ENCODE results near the gene ESRP2.
A peak's percentile ranks its signal among the peaks of the same experiment; 100 is the strongest.

The ESRP2 gene

GRCh38 chr16:68227850-68228553 is 7.9 kb downstream of the ESRP2 start:
- intact Hi-C loops (cut with DNase I), result loop anchor here (10.0 kb wide), 1 partner anchor 233 kb away; the partner anchor contains the start of gene DPEP2
- DNase-seq, result peak in 1 of 10 donors; percentile 66

DNA sequence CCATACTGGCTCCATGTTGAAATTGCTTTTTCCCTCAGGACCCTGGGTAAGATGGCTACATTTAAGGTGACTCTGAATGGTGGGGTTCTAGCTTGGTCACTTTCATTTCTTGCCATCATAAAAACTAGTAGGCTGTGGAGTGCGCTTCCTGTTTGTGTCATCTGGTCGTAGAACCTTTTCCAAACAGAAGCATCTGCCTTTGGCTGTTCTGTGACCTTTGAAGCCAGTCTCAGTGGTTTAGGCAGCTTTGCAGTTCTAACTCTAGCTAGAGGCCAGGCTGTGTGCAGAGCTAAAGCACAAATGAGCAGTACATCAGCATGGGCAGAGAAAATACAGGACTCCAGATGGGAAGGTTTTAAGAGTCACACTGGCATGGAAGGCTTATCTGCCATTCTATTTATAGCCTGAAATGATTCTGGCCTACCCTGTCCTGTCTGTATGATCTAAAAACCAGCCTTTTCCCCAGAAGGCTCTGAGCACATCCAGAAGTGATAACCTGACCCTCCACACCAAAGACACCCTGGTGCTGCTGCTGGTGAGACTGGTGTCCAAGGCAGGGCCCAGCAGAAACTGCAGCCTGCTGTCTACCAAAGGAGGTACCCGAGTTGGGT is 8.6 kb downstream of the ESRP2 start:
- DNase-seq, result peak in 1 of 10 donors; percentile 52
- intact Hi-C loops (cut with DNase I), result loop anchor here (10.0 kb wide), 1 partner anchor 232 kb away; the partner anchor contains the start of gene DPEP2

DNA sequence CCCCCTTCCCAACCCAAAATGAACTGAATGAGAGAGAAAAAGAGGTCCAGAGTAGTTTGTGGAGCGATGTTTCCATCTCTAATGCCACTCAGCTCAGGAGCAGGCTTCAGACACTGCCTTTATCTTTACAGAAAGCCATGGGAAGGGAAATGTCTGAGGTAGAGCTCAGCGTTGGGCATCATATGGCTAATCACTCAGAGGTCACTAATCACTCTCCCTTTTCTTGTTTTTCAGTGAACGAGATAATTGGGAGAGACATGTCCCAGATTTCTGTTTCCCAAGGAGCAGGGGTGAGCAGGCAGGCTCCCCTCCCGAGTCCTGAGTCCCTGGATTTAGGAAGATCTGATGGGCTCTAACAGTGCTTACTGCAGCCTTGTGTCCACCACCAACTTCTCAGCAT is 9.8 kb downstream of the ESRP2 start:
- intact Hi-C loops (cut with DNase I), result loop anchor here (10.0 kb wide), 1 partner anchor 231 kb away; the partner anchor contains the start of gene DPEP2

DNA sequence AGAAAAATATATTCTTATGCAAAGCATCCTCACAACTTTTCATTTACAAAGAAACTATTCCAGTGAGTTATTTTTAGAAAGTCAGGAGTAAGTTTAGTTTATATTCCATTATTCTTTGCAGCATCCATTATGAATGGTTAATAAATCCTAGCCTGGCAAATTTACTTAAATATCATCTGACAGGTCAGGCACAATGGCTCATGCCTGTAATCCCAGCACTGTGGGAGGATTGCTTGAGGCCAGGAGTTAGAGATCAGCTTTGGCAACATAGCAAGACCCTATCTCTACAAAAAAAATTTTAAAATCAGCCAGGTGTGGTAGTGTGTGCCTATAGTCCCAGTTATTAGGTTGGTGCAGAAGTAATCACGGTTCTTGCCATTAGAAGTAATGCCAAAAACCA is 12.9 kb downstream of the ESRP2 start:
- intact Hi-C loops (cut with DNase I), result loop anchor here (10.0 kb wide), 1 partner anchor 228 kb away; the partner anchor contains the start of gene DPEP2
- no peak for DNase-seq

More for the DNA sequence above, 9.8 kb downstream of the ESRP2 start:
- DNase-seq, result no peak

GRCh38 chr16:68219725-68220351 is 16.1 kb downstream of the ESRP2 start:
- intact Hi-C loops (cut with DNase I), result loop anchor here (10.0 kb wide), 1 partner anchor 225 kb away; the partner anchor contains the start of gene DPEP2

GRCh38 chr16:68217506-68217905 is 18.4 kb downstream of the ESRP2 start:
- intact Hi-C loops (cut with DNase I), result no loop called here
- no peak for DNase-seq

More at GRCh38 chr16:68219725-68220351, 16.1 kb downstream of the ESRP2 start:
- no peak for DNase-seq

- intact Hi-C loops (cut with DNase I), result no loop called here
- DNase-seq, result no peak
Observed at GRCh38 chr16:68216240-68216639, 19.7 kb downstream of the ESRP2 start.

GRCh38 chr16:68215302-68215701 is 20.6 kb downstream of the ESRP2 start:
- intact Hi-C loops (cut with DNase I), result no loop called here
- no peak for DNase-seq

DNA sequence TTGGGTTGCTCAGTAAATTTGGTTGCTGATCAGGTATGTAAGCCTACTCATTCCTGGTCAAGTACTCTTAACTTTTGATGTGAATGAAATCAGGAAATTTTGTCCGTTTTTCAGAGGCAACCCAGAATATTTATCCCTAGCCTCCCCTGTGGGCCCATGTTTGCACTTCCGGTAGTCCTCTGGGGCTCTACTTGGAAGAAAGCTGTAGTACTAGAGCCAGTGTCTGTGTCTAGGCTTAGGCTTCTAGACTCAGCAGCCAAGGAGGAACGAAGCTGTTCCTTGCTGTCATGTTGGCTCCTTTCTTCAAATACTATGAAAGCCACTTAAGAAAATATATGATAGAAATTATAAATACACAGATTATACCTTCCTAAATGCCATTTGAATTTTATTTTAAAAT is 21.2 kb downstream of the ESRP2 start:
- DNase-seq, result no peak
- intact Hi-C loops (cut with DNase I), result no loop called here

DNA sequence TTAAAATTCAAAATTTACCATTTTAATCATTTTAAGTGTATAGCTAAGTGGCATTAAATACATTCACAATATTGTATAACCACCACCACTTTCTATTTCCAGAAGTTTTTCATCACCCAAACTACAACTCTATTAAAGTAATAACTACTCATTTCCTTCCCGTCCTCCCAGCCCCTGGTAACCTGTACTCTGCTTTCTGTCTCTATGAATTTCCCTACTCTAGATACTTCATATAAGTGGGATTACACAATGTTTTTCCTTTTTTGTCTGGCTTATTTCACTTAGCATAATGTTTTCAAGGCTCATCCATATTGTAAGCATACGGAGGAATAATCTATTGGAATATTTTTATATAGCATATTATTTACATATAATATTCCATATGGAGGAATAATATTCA is 29.7 kb downstream of the ESRP2 start:
- no peak for DNase-seq
- intact Hi-C loops (cut with DNase I), result no loop called here

DNA sequence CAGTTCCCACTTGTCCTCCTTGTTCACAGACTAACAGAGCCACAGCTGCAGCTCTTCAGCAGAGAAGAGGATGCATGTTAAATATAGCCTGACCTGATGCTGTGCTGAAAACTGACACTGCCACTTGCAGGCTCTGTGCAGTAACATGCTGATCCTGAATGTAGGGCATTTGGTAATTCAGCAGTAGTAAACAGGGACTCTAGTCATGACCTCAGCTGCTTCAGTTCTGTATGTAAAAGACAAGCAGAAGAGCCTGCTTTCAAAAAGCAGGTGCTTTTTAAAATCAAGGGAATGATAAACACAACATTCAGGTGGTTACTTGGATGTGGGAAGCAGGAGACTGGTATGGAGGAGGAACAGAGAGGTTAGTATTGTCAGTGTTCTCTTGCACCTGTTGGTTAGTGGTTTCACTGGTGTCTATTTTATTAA is 33.8 kb downstream of the ESRP2 start:
- intact Hi-C loops (cut with DNase I), result no loop called here

GRCh38 chr16:68200088-68200783 is 35.7 kb downstream of the ESRP2 start:
- no peak for DNase-seq
- intact Hi-C loops (cut with DNase I), result no loop called here

More for the DNA sequence above, 33.8 kb downstream of the ESRP2 start:
- peak in 1 of 10 donors; percentile 10 for DNase-seq

DNA sequence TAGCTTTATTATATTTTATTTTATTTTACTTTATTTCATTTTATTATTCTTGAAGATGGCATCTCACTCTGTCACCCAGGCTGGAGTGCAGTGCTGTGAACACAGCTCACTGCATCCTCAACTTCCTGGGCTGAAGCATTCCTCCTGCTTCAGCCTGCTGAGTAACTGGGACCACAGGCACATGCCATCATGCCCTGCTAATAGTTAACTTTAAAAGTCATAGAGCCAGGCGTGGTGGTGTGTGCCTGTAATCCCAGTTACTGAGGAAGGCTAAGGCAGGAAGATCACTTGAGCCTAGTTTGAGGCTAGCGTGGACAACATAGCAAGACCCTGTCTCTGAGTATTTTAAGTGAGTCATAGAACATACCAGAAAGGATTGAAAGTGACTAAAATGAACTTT is 38.7 kb downstream of the ESRP2 start:
- no peak for DNase-seq
- intact Hi-C loops (cut with DNase I), result no loop called here

DNA sequence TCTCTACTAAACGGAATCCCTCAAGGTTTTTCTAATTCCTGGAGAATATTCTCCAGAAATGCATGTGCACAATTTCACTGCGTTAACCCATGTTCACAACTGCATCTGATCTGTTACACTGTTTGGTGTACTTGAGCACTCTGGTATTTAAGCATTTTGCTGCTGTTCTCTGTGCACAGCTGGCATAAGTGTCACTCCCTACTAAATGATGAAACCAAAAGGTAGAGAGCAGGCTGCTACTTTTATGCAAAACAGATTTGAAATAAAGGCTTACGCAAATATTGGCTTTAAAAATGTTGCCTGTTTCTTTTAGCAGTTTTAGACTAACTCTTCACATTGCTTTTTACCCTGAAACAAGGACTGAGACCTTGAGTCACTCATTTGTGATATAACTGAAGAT is 41.7 kb downstream of the ESRP2 start:
- DNase-seq, result no peak
- intact Hi-C loops (cut with DNase I), result no loop called here

- DNase-seq, result peak in 3 of 10 donors; percentile 3 to 45 (median 14)
- intact Hi-C loops (cut with DNase I), result no loop called here
Observed at GRCh38 chr16:68190736-68191510, 45.0 kb downstream of the ESRP2 start.

- no peak for DNase-seq
- intact Hi-C loops (cut with DNase I), result no loop called here
Observed at GRCh38 chr16:68190081-68190480, 45.8 kb downstream of the ESRP2 start.

DNA sequence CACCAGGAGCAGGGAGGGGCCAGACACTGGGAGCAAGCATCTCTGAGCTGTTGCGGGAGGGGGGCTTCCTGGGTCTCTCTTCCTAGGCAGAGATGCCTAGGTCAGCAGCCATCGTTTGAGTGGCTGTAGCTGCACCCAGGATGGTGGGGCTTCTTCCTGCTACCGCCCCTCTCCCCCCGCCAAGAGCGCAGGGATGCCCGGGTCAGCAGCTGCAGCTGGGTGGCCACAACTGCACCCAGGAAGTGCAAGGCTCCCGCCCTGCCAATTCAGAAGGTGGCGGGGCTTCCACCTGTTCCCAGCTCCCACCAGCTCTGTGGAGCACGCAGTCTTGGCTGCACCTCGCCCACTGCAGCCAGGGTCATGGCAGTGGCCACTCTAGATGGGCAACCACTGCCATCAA is 47.8 kb downstream of the ESRP2 start:
- intact Hi-C loops (cut with DNase I), result no loop called here
- DNase-seq, result no peak

- no peak for DNase-seq
- intact Hi-C loops (cut with DNase I), result no loop called here
Observed at GRCh38 chr16:68187505-68187904, 48.4 kb downstream of the ESRP2 start.

- no peak for DNase-seq
- intact Hi-C loops (cut with DNase I), result no loop called here
Observed at GRCh38 chr16:68186877-68187276, 49.0 kb downstream of the ESRP2 start.

- DNase-seq, result no peak
- intact Hi-C loops (cut with DNase I), result no loop called here
Observed at GRCh38 chr16:68183046-68183445, 52.9 kb downstream of the ESRP2 start.

Data from posterior cingulate gyrus (tissue), 11 donors.